ENCODE results near the gene TMEM266. TPM values are rescaled to one million over a fixed set of nuclear protein-coding genes. Genes with fewer than 3 reads are reported as not detected.

TMEM266 gene
- total RNA-seq, 1 donor from 2014 or later = 0.58 TPM

GRCh38 chr15:76252249-76252648 lies 192.5 kb downstream of the TMEM266 start:
- H3K4me1 Mint-ChIP-seq = no peaks in the 10 kb centered on the region
- H3K9me3 Mint-ChIP-seq = no peaks in the 10 kb centered on the region
- no peak for DNase-seq (ENCODE audit: low read depth, low spot score)
- H3K27ac Mint-ChIP-seq (ENCODE audit: unreplicated experiment) = no peak overlapping the region
- TF ChIP-seq CTCF (conservative IDR thresholded peaks at IDR 0.05) = no peak
- peaks cover 13% of the 10 kb centered on the region for H3K36me3 Mint-ChIP-seq (ENCODE audit: low read depth)
- no peak overlapping the region for H3K4me3 Mint-ChIP-seq
- no peaks in the 10 kb centered on the region for H3K27me3 Mint-ChIP-seq (ENCODE audit: low read depth)

DNA sequence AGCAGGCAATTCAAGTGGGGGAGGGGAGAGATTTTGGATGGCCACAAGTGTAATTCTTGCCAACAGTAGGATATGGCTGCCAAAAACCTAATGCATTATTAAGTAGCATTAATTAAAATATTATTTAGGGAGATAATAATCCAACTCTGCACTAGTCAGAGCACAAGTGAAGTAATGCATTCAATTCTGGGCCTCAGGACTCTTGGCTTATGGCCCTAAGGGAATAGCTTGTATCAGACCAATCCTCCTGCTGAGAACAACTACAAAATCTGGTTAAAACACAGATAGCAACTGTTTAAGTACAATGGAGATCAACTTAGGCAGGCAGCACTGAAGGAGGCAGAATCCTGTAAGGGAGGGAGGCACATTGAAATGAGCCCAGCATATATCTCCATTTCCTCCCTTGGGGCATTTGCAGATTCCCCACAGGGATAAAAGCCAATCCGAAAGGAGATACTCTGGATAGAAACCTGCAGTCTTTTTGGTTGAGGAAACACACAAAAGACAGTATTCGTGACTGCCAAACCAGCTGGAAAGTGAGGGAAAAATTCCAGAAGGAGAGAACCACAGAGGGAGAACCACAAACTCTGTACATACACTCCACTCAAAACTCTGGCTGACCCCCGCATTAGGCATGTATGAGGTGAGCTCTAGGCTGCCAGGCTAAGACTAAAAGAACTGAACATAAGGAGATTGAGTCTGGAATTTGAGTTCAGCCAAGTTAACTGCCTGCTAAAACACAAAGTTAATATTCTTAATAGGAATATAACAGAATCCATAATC lies 194.1 kb downstream of the TMEM266 start:
- TF ChIP-seq CTCF (conservative IDR thresholded peaks at IDR 0.05) = no peak
- Mint-ChIP-seq H3K4me3 (no peak overlapping the region), H3K27me3 (ENCODE audit: low read depth) (no peaks in the 10 kb centered on the region), H3K27ac (ENCODE audit: unreplicated experiment) (no peak overlapping the region), H3K36me3 (ENCODE audit: low read depth) (peaks cover 14% of the 10 kb centered on the region), H3K4me1 (no peaks in the 10 kb centered on the region), H3K9me3 (no peaks in the 10 kb centered on the region)
- no peak for DNase-seq (ENCODE audit: low read depth, low spot score)

Other genes starting within 250 kb of the TMEM266 start
- gene UBE2Q2, start 216.5 kb upstream of the TMEM266 start, total RNA-seq = 28.7 and 30.0 TPM in 2 replicates
- 51.9 and 53.8 TPM in 2 replicates for gene FBXO22, start 156.1 kb upstream of the TMEM266 start, total RNA-seq
- not detected in 2 replicates for gene NRG4, start 47.6 kb upstream of the TMEM266 start, total RNA-seq

Measured in neural crest cell (in vitro differentiated cells).